SW 1271 (cell line): Measurements from ENCODE around the gene PPP1R12C.
"Not testable (repeated sequence)": the region's sequence is repeated elsewhere in the genome, so short reads cannot be mapped to it uniquely, and the experiment has no call there.

Source experiments
- DNase-seq, 2 experiments: peaks; one replicate each; lab custom pipeline; 2025; lab: John Stamatoyannopoulos, UW

The PPP1R12C gene

DNA sequence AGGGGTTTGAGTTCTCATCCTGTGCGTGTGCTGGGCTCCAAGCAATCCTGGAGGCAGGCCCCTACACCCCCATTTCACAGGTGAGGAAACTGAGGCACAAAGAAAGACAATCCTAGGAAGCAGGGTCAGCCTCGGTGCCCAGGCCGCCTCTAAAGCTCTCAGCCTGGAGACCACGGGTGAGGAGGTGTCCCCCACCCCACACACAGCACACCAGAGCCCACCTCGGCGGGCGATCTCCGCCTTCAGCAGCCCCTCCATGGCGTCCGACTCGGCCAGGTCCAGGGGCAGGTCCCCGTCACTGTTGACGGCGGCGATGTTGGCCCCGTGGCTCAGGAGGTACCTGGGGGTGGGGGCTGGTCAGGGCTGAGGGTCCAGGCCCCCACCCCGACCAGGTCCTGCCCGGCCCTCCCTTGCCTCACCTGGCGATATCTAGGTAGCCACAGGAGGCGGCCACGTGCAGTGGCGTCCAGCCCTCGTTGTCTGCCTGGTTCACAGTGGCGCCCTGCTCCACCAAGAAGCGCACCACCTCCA is 5.1 kb downstream of the PPP1R12C start:
- DNase-seq: no peak

DNA sequence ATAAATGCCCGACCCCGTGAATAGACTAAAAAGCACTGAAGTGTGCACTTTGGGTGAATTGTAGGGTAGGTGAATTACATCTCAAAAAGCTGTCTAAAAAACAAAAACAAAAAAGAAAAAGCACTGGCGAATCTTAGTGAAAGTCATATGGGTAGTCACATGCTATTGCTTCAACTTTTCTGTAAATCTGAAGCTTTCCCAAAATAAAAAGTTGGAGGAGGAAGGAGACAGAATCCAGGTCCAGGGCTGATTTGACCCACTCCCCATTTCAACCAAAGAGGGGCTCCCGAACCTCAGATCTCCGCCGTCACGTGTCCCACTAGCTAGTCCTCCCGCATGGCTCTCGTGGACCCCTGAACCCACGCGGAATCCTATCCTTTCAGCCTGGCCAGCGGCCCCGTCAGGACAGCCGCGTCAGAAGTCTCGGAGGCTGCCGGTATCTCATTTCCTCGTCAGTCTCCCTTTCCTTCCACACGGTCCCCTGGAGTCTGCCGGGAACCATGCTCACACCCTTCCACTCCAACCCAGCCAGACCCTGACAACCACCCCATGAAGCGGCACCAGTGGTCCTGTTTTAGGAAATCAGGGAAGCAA is 6.1 kb downstream of the PPP1R12C start:
- DNase-seq: no peak

DNA sequence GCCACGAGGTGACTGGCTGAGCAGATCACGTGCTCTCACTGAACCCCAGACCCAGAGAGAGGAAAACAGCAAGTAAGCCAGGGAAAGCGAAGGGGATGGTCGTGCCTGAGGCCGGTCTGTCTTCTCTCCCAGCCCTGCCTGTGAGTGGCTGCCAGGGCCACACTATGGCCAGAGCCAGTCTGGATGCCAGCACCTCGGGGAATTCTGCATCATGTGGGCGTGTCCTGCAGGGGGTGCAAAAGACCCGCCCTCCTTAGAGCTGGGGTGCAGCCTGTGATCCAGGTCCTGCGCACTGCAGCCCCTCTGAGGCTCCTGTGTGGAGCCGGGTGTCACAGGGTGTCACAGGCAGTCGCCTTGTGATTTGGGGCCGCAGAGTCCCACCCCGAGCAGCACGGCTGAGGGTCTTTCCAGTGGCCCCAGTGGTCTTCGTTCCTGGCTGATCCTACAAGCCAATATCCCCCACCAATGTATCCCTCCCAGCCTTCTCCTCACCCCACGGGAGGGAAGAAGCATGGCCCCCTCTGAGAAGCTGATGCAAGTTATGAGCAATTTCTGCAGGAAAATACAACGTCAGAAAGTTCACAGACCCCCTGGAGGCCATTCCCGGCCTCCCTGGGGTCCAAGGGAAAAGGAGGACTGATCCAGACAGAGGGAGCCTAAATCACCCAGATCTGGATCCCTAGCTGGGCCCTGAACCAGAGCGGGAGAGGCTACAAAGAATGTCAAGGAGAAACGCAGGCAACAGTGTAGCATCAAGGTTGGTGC is 7.7 kb downstream of the PPP1R12C start:
- DNase-seq: no peak

DNA sequence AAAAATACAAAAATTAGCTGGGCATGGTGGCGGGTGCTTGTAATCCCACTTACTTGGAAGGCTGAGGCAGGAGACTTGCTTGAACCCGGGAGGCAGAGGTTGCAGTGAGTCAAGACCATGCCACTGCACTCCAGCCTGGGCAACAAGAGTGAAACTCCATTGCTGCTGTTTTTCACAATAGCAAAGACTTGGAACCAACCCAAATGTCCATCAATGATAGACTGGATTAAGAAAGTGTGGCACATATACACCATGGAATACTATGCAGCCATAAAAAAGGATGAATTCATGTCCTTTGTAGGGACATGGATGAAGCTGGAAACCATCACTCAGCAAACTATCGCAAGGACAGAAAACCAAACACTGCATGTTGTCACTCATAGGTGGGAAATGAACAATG is 10.2 kb downstream of the PPP1R12C start:
- DNase-seq: not testable (repeated sequence)

DNA sequence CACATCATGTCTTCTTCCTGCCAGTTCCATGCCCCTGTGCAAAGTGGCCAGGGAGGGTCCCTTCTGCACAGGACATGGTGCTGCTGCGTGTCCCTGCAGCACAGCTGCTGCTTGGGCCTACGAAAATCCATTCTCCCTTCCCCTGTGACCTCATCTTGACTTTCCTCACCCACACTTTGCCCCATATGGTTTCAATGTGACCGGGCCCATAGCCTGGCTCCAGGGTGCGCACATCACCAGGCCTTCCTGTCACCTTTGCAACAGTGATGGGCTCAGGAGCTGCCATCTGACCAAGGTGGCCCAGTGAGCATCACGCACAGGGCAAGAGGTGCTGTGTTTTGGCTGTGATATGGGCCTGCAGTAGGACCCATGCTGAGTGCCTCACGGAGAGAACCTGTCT is 10.8 kb downstream of the PPP1R12C start:
- DNase-seq: no peak

DNA sequence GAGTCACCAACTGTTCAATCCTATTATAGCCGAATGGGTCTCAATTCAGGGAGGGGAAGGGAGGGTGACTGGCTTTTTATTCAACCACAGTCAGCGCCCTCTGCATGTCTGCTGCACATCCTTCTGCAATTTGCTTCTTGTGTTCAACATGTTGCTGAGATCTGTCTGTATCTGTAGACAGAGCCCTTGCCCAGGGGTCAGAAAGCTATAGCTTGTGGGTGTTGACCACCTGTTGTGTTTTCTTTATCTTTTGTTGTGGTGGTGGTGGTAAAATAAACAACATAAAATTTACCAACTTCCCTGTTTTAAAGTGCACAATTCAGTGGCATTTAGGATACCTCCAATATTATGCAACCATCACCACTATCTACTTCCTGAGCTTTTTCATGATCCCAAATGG is 12.2 kb downstream of the PPP1R12C start:
- DNase-seq: no peak

DNA sequence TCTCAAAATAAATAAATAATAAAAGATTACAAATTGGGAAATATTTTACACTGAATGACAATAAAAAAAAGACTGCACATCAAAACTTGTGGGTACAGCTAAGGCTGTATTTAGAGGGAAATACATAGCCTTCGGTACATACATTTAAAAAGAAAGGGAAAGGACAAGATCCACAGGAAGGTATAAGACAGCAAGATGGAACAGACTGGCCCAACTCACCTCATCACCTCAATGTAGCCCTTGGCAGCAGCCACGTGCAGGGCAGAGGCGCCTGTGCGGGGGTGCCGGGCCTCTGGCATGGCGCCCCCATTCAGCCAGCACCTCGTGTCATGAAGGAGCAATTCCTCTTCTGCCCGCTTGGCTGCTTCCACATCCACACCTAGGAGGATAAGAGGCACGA is 14.2 kb downstream of the PPP1R12C start:
- no peak for DNase-seq

DNA sequence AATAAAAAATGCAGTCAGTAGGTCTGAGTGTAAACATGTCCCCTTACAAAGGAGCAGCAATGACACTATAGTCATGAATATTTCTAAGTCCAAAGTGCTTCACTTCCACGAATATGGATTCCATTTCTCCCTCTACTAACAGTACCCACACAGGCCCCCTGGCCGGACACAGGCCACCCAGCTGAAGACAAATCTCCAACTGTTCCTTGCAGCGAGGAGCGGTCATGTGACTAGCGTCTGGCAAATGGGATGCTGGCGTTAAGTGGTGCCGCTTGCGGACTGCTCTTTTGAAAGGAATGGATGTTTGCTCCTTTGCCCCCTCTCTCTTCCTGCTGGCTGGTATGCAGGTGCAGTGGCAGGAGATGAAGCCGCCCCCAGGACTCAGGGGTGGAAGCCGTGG is 16.2 kb downstream of the PPP1R12C start:
- no peak for DNase-seq

DNA sequence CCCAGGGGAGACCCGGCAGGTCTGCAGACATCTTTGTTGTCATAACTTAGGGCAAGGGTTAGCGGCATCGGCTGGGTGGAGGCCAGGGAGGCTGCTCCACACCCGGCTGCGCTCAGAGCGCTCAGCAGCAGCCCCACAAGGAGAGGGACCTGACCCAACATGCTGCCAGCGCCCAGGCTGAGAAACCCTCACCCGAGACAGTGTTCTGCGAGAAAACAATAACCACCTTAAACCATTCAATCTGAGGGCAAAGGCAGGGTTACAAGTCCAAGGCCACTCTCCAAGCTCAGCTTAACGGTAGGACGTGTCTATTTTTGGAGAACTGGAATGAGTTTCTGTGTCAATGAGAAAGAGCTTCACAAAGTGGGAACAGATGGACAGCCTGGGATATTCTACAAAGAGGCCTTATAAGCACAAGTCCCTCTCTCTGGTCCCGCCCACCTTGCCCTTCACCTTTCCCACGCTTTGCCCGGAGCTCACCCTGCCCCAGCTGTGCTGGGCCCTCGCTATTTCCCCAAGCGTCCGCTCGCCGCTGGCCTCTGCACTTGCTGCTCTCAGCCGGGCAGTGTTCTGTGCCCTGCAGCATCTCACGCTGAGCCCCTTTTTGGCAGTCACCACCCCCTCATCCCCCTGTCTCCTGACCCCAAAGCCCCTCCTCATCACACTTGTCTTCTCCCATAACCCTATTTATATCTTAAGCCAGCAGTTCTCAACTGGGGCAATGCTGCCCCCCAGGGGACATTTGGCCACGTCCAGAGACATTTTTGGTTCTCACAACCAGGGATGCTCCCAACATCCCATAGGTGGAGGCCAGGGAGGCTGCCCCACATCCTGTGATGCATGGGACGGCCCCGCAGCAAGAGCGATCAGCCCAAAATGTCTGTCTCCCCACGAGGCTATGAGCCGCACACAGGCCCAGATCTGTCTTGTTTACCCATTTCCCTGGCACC is 17.6 kb downstream of the PPP1R12C start:
- DNase-seq: no peak

DNA sequence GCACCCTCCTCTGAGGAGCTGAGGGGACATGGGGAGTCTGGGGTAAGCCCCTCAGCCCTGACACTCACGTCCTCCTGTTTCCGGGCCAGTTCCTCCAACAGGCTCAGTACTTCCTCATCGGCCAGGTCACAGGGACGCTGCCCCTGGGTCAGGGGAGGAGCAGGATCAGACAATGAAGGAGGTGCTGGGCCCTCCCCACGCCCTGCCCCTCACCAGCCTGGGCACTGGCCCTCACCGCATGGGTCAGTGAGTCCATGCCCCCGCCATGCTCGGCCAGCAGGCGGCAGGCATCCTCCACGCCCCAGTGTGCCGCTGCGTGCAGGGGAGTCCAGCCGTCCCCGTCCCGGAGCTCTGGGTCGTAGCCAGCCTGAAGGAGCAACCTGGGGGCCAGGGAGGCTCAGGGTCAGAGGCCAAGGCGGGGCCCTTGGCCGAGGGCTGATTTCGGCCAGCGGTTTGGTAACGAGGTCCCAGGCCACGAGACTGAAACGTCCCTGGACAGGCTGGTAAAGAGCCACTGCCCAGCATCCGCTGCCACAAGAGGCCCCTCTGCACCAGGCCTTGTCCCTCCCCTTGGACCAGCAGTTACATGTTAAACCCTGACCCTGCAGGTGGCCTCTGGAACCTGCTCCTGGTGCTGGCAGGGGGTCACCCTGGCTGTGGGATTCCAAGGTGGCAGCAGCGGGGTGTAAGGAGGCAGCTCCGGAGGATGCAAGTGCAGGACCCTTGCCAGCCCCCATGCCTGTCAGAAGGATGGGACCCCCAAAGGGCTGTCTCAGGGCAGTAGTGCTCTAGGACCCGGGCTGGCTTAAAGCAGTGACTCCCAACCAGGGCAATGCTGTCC is 18.5 kb downstream of the PPP1R12C start:
- no peak for DNase-seq

DNA sequence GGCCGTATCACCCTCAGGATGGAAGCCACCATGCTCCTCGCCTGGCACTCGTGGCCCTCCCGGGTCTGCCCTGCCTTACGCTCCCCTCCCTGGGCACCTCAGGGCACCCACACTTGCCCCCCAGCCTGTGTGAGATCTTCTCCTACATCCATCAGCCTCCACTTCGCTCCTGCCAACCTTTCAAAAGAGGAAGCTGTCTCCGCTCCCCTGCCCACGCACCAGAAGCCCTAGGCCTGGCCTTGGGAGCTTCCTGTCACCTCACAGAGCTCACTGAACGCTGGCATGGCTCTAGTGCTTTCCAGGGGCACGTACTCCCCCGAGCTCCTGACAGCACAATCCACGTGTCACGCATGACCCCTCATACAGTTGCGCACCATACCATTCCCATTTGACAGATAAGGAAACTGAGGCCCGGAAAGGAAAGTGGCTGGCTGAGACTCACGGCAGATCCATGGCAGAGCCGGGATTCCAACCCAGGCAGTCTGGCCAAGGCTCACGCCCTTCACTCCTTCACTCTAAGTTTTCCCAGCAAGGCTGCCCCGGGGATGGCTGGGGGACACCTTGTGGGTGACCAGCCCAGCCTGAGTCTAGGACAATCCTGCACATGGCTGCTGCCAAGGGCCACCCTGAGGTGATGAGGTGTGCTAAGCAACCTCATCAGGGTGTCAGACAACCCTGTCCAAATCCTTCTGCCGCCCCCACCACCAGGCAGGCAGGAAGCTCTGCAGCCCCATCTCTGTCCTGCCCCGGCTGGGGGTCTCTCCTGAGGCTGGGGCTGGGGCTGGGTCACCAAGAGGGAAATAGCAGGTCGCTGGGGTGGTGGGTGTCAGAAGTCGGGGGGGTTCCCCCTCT is 19.3 kb downstream of the PPP1R12C start:
- DNase-seq: no peak

DNA sequence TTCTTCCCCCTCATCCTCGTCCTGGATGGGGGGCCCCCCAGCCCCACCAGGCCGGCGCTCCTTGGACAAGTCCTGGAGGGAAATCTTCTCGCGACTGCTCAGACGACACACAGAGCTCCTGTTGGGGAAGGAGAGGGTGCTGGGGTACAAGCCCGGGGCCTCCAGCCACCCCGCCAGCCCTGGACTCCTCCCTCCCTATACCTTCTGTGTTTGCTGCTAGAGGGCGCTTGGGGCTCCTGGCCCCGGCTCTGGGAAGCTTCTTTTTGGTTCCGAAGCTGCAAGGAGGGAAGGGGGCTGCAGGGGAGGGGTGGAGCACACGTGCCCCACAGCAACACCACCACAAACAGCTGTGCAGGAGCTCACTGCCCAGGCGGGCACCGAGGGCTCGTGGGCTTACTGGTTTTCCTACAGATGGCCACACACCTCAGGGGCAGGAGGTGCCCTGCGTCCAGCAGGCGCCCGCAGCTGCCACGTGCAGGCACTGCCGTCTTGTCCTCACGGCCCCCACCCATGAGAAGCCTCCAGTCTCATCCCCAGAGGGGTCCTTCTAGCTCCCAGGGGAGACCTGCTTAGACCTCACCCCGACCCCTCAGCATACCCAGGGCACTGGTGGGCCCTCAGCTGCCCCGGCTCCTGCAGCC is 21.3 kb downstream of the PPP1R12C start:
- DNase-seq: no peak

DNA sequence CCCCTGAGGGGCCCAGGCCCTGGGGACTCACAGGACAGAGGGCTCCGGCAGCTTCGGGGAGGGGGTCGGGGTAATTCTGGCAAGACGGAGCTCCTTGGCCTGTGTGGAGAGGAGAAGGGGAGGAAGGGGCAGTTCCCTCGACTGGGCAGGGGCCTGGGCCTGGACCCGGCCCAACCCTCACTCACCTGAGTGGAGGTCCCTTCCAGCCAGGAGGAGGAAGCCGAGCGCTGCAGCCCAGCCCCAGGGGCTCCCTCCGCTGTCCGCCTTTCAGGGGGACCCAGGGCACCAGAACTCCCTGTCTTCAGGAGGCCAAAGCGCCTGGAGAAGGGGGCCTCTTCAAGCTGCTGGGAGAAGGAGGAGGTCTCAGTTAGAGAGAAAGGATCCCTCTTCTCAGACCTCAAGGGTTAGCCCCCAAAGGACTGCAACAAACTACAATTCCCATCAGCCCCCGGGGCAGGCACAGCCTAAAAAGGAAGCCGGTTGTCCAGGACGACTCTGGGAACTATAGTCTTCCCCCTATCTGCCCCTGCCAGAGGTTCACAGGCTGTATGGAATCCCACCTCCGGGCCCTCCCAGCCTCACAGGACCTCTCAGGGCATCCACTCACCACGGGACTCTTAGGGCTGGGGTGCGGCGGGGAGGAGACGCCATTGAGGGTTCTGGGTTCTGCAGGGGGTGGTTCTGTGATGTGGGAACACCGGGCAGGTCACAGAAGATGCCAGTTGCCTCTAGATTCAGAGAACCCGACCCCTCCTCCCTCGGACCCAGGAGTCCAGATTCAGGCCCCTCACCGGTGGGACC is 22.0 kb downstream of the PPP1R12C start:
- DNase-seq: no peak

DNA sequence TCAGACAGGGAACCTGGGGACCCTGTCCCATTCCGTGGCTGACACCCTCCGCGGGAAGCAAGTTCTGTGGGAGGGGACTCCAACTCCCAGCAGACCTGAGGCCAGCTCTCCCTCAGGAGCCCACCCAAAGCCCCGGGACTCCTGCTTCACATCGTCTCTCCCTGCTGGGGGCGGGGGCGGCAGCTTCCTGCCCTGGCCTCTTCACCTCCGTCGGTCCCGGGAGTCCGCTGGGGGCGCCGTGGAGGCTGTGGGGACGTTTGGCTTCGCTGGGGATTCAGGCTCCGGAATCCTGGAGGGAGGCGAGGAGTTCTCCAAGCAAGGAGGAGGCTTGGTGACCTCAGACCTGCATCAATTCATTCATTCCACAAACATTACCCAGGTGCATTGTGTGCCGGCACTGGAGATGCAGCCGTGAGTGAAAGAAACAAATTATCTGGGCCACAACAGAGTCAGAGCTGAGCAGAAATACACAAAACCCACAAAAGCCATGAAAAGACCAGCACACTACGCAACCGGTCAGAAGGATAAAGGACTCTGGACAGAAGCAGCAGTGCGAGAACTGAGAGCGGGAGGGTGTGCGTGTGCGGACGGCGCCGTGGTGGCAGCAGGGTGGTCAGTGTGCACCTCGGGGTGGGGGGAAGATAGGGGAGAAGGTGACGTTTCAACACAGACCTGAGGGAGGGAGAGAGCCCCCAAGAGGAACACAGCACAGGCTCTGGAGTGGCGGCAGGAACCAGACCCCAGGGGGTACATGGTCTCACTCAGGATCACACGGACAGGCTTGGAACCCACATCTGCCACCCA is 22.8 kb downstream of the PPP1R12C start:
- no peak for DNase-seq

DNA sequence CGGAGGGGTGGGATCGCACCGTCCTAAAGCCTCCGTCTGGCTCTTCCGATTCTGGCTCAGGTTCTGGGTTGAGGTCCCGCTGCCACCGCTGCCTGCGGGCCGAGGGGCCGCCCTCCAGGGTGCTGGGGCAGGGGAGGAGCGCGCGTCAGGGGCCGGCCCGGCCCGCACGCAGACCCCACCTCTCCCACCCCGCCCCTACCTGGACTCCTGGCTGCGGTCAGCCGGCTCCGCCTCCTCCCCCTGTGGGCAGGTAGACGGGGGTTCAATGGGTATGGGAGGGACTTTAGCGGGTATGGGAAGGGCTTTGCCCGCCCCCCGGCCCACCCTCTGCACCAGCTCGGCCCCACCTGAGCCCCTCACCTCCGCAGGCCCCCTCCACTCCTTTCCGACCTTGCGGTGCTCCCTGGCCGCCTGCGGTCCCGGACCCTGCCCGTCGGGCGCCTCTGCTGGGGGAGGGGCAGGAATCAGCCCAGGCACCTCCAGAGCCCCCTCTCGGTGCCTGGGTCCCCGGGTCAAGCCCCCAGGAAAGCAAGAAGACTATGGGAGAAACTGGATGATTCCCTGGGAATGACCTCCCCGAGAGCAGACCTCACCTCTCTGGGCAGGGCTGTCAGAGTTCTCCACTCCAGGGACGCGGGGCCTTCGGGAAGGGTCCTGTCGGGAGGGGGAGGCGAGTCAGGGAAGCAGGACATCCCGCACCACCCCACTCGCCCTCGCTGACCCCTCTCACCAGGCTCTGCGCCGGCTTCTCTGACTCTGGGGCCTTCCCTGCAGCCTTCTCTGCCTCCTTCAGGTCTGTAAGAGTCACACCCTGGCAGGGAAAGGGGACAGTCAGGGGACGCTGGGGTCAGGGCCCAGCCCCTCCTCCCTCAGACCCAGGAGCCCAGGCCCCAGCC is 24.8 kb downstream of the PPP1R12C start:
- no peak for DNase-seq

DNA sequence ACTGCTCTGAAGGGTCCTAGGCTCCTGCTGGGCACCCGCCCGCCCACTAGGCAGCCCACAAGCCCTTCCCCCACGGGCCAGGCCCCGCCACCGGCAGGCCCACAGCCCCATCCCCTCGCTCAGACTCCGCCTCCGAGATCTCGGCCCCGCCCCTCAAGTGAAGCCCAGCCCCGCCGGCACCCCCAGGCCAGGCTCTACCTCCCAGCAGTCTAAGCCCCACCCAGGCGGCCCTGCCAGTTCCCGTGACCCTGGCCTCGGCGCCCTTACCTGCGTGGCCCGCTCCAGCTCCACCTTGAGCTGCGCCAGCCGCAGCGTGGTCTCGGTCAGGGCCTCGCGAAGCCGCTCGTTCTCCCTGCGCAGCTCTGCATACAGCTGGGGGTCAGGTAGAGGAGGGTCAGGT is 25.5 kb downstream of the PPP1R12C start:
- DNase-seq: no peak

DNA sequence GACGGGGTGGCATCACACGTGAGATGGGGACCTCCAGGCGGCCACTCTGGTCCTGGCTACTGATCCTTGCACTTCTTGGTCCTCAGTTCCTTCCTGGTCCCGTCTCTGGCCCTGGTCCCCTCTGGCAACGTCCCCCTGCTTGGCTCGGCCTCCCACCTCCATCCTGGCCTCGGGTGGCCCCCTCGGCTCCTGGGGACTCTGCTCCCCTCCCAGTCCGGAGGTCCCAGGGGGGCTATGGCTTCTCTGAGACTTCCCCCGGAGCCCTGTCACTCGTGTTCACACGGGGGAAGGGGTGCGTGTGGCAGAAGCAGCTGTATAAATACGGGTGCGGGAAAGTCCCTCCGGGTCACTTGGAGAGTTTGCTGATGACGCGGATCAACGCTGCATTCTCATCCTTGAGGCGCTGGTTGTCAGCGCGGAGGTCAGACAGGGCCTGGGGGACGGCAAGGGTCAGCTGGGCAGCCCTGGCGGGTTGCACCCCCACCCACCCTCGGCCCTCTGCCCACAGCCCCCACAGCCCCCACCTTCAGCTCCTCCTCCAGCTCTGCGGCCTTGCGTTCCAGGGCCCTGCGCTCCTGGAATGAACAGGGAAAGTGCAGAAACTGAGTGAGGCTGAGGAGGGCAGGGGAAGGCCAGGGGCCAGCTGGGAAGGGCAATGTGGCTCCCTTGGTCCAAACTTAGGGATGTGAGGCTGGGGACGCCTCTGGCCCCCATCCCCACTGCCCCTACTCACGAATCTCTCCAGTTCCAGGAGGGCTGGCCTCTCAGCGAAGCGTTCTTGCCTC is 26.1 kb downstream of the PPP1R12C start:
- no peak for DNase-seq
